Karpas-422 (cell line): Measurements from ENCODE around the gene STX1B. TPM values are rescaled to one million over a fixed set of nuclear protein-coding genes. Genes with fewer than 3 reads are reported as not detected.

Experiments used
- DNase-seq: peaks from one replicate; pipeline ENCODE4 v3.0.0-alpha.2; 2015
- H2AFZ ChIP-seq: fragments of 200-600 bp; sonication (generic); 2 replicates; pipeline ENCODE4 v1.6.1; 2014; ENCODE audit warnings: antibody characterized with exemption, low read length, mixed read lengths
- H3K27ac ChIP-seq: fragments of 200-600 bp; sonication (generic); 2 replicates; pipeline ENCODE4 v1.5.1; 2014; ENCODE audit warnings: mild to moderate bottlenecking, low read length, moderate library complexity
- H3K27me3 ChIP-seq: fragments of 200-600 bp; sonication (generic); 2 replicates; pipeline ENCODE4 v1.6.1; 2014; ENCODE audit warnings: low read length, mixed read lengths
- H3K36me3 ChIP-seq: fragments of 200-600 bp; sonication (generic); 2 replicates; pipeline ENCODE4 v1.6.1; 2014; ENCODE audit warnings: low read length, mixed read lengths; ENCODE audit not compliant: insufficient read depth
- H3K4me1 ChIP-seq: fragments of 200-600 bp; sonication (generic); 2 replicates; pipeline ENCODE4 v1.6.1; 2014; ENCODE audit warnings: mild to moderate bottlenecking, low read length, mixed read lengths
- H3K4me2 ChIP-seq: fragments of 200-600 bp; sonication (generic); 2 replicates; pipeline ENCODE4 v1.6.1; 2014; ENCODE audit warnings: low read length, low read depth, mild to moderate bottlenecking; ENCODE audit not compliant: poor library complexity, severe bottlenecking
- H3K4me3 ChIP-seq: fragments of 200-600 bp; sonication (generic); 2 replicates; pipeline ENCODE4 v1.5.1; 2014; ENCODE audit warnings: mild to moderate bottlenecking, antibody characterized with exemption, low read length, mixed read lengths
- H3K79me2 ChIP-seq: fragments of 200-600 bp; sonication (generic); 2 replicates; pipeline ENCODE4 v1.6.1; 2014; ENCODE audit warnings: mild to moderate bottlenecking, low read length, mixed read lengths
- H3K9ac ChIP-seq: fragments of 200-600 bp; sonication (generic); 2 replicates; pipeline ENCODE4 v1.6.0; 2014; ENCODE audit warnings: low read length
- H3K9me2 ChIP-seq: fragments of 200-600 bp; sonication (generic), shearing (Covaris generic); replicated peaks from 2 replicates; pipeline ENCODE4 v1.6.0; 2014; ENCODE audit warnings: mild to moderate bottlenecking, low read length, moderate library complexity; ENCODE audit not compliant: insufficient read depth
- H3K9me3 ChIP-seq: fragments of 300-700, 200-600 bp; sonication (generic); 2 replicates; pipeline ENCODE4 v1.6.1; 2014; ENCODE audit warnings: low read length, mixed read lengths
- H4K20me1 ChIP-seq: fragments of 200-600 bp; sonication (generic); 2 replicates; pipeline ENCODE4 v1.6.1; 2014; ENCODE audit warnings: mild to moderate bottlenecking, antibody characterized with exemption, low read length, low read depth; ENCODE audit not compliant: insufficient read depth
- total RNA-seq: library from RNA; depleted of rRNA; stranded (reverse); fragments of >200 nt; shearing (Covaris generic); gene quantifications from 2 replicates; pipeline ENCODE4 v1.2.3, GENCODE V29; 2014; ENCODE audit warnings: low replicate concordance

Gene STX1B
- total RNA-seq, 1 experiment from 2014 or later = 0.11 TPM

DNA sequence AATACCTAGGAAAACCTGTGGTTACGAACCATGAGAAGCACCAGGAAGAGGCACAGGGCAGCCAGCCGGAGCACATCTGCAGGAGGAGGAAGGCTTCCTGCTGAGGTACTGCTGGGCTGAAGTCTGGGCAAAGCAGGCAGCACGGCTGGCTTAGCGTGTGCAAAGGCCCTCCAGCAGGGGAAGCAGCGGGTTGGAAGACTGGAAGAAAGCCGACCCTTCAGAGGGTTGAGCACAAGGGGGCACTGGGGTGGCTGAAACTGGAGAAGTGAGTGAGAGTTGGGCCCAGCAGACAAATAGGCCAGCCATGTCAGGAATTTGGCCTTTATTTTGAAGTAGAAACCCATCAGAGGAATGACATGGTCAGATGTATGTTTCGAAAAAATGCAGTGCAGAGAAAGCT lies 37.6 kb downstream of the STX1B start:
- DNase-seq = no peak
- H3K4me1 ChIP-seq = no peaks in the 10 kb centered on the region
- no peak overlapping the region for H3K4me3 ChIP-seq
- H3K27ac ChIP-seq = no peak overlapping the region
- no peaks in the 10 kb centered on the region for H3K9me3 ChIP-seq
- H3K9ac ChIP-seq = no peak overlapping the region
- H3K9me2 ChIP-seq = no peaks in the 10 kb centered on the region
- no peak overlapping the region for H2AFZ ChIP-seq
- no peaks in the 10 kb centered on the region for H3K27me3 ChIP-seq
- no peaks in the 10 kb centered on the region for H4K20me1 ChIP-seq
- H3K79me2 ChIP-seq = no peaks in the 10 kb centered on the region
- peaks cover 23% of the 10 kb centered on the region for H3K36me3 ChIP-seq
- H3K4me2 ChIP-seq = no peak overlapping the region

DNA sequence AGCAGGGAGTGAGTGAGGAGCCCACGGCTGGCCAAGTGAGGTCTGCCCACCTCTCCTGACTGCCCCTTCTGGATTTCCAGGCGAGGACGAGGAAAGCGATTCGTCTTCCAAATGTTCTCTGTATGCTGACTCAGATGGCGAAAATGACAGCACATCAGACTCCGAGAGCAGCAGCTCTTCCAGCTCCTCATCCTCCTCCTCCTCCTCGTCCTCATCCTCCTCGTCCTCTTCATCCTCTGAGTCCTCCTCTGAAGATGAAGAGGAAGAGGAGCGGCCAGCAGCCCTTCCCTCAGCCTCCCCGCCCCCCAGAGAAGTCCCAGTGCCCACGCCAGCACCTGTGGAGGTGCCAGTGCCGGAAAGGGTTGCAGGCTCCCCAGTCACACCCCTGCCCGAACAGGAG lies 39.1 kb downstream of the STX1B start:
- no peak for DNase-seq
- Histone ChIP-seq H3K4me2 (no peak overlapping the region), H2AFZ (no peak overlapping the region), H3K27me3 (no peaks in the 10 kb centered on the region), H3K9me2 (no peaks in the 10 kb centered on the region), H3K36me3 (peaks cover 26% of the 10 kb centered on the region), H3K9me3 (no peaks in the 10 kb centered on the region), H3K27ac (no peak overlapping the region), H3K4me1 (no peaks in the 10 kb centered on the region), H3K4me3 (no peak overlapping the region), H3K79me2 (no peaks in the 10 kb centered on the region), H4K20me1 (no peaks in the 10 kb centered on the region), H3K9ac (no peak overlapping the region)

- H3K9me3 ChIP-seq = no peaks in the 10 kb centered on the region
- H3K9me2 ChIP-seq = no peaks in the 10 kb centered on the region
- H3K27ac ChIP-seq = no peak overlapping the region
- H3K4me2 ChIP-seq = no peak overlapping the region
- H3K4me3 ChIP-seq = no peak overlapping the region
- no peak overlapping the region for H2AFZ ChIP-seq
- peaks cover 37% of the 10 kb centered on the region for H3K36me3 ChIP-seq
- H3K9ac ChIP-seq = no peak overlapping the region
- H3K79me2 ChIP-seq = no peaks in the 10 kb centered on the region
- no peaks in the 10 kb centered on the region for H3K4me1 ChIP-seq
- no peak for DNase-seq
- H3K27me3 ChIP-seq = no peaks in the 10 kb centered on the region
- H4K20me1 ChIP-seq = no peaks in the 10 kb centered on the region
Observed at GRCh38 chr16:30969246-30969842, 41.1 kb downstream of the STX1B start.

DNA sequence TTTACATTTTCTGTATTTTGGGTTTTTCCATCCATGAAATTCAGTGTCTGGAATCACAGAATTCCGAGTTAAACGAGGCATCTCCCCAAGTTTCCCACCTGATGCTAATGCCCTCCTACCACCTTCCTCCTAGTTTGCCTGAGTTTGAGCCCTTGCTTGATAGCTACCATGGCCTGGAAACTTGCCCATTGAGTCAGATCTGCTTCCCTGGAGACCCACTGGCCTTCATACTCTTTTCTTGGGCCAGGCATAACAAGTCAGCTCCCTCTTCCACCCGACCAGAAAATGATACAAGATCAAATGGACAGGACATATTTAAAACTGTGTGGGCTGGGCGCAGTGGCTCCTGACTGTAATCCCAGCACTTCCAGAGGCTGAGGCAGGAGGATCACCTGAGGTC lies 42.6 kb downstream of the STX1B start:
- Histone ChIP-seq H2AFZ (no peak overlapping the region), H3K4me1 (no peaks in the 10 kb centered on the region), H3K4me2 (no peak overlapping the region), H3K27ac (no peak overlapping the region), H3K36me3 (peaks cover 42% of the 10 kb centered on the region), H3K4me3 (no peak overlapping the region), H3K9me3 (no peaks in the 10 kb centered on the region), H4K20me1 (no peaks in the 10 kb centered on the region), H3K79me2 (0 out of 2 replicates have a peak, but pooled peaks cover 3% of the 10 kb centered on the region), H3K9me2 (no peaks in the 10 kb centered on the region), H3K9ac (no peak overlapping the region), H3K27me3 (no peaks in the 10 kb centered on the region)
- DNase-seq = no peak

DNA sequence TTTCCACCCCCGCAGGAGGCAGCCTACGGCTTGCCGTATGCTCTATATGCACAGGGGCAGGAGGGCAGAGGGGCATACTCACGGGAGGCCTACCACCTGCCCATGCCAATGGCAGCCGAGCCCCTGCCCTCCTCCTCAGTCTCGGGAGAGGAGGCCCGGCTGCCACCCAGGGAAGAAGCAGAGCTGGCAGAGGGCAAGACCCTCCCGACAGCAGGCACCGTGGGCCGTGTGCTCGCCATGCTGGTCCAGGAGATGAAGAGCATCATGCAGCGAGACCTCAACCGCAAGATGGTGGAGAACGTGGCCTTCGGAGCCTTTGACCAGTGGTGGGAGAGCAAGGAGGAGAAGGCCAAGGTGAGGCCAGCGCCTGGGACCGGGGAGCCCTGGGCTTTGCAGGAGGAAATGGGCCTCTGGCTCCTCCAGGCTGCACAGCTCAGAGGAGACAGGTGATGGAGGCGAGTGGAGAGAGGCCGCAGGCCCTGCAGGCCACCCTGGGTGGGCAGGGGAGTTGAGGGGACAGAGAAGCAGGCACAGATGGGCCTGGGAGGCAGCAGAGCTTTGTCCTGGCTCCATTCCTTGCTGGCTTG lies 44.3 kb downstream of the STX1B start:
- Histone ChIP-seq H3K36me3 (peaks cover 48% of the 10 kb centered on the region), H3K9me2 (no peaks in the 10 kb centered on the region)

GRCh38 chr16:30965436-30965835 lies 45.0 kb downstream of the STX1B start:
- no peak for DNase-seq
- H3K27ac ChIP-seq = no peak overlapping the region
- no peaks in the 10 kb centered on the region for H4K20me1 ChIP-seq
- H3K4me3 ChIP-seq = no peak overlapping the region
- no peaks in the 10 kb centered on the region for H3K9me3 ChIP-seq
- H3K79me2 ChIP-seq = peaks cover 4% of the 10 kb centered on the region
- no peaks in the 10 kb centered on the region for H3K27me3 ChIP-seq
- H3K36me3 ChIP-seq = peaks cover 45% of the 10 kb centered on the region
- no peaks in the 10 kb centered on the region for H3K9me2 ChIP-seq
- no peaks in the 10 kb centered on the region for H3K4me1 ChIP-seq
- H3K4me2 ChIP-seq = no peak overlapping the region
- H2AFZ ChIP-seq = no peak overlapping the region
- H3K9ac ChIP-seq = no peak overlapping the region

More for the DNA sequence above, 44.3 kb downstream of the STX1B start:
- no peaks in the 10 kb centered on the region for H3K4me1 ChIP-seq
- H3K4me3 ChIP-seq = no peak overlapping the region
- DNase-seq = no peak
- no peak overlapping the region for H3K9ac ChIP-seq
- no peaks in the 10 kb centered on the region for H3K27me3 ChIP-seq
- H3K9me3 ChIP-seq = no peaks in the 10 kb centered on the region
- H3K4me2 ChIP-seq = no peak overlapping the region
- H3K27ac ChIP-seq = no peak overlapping the region
- no peak overlapping the region for H2AFZ ChIP-seq
- no peaks in the 10 kb centered on the region for H4K20me1 ChIP-seq
- peaks cover 3% of the 10 kb centered on the region; the same call in 1 of the 2 replicates for H3K79me2 ChIP-seq

DNA sequence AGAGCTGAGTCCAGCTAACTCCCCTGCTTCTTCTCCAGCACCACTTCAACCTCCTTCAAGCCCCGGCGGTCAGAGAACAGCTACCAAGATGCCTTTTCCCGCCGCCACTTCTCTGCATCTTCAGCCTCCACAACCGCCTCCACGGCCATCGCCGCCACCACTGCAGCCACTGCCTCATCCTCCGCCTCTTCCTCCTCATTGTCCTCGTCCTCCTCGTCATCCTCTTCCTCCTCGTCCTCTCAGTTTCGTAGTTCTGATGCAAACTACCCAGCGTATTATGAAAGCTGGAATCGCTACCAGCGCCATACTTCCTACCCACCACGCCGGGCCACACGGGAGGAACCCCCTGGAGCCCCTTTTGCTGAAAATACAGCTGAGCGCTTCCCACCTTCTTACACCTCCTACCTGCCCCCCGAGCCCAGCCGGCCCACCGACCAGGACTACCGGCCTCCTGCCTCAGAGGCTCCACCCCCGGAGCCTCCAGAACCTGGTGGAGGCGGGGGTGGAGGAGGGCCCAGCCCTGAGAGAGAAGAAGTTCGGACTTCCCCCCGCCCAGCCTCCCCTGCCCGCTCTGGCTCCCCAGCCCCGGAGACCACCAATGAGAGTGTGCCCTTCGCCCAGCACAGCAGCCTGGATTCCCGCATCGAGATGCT lies 45.7 kb downstream of the STX1B start:
- H3K4me2 ChIP-seq = no peak overlapping the region
- no peak overlapping the region for H2AFZ ChIP-seq
- no peaks in the 10 kb centered on the region for H3K4me1 ChIP-seq
- H3K9ac ChIP-seq = no peak overlapping the region
- H3K4me3 ChIP-seq = no peak overlapping the region
- H3K9me2 ChIP-seq = no peaks in the 10 kb centered on the region
- peaks cover 11% of the 10 kb centered on the region for H3K79me2 ChIP-seq
- peaks cover 4% of the 10 kb centered on the region; the same call in 1 of the 2 replicates for H4K20me1 ChIP-seq
- H3K36me3 ChIP-seq = peaks cover 52% of the 10 kb centered on the region
- no peak for DNase-seq
- no peaks in the 10 kb centered on the region for H3K27me3 ChIP-seq
- no peaks in the 10 kb centered on the region for H3K9me3 ChIP-seq
- H3K27ac ChIP-seq = no peak overlapping the region

- H2AFZ ChIP-seq = no peak overlapping the region
- peaks cover 4% of the 10 kb centered on the region; the same call in 1 of the 2 replicates for H4K20me1 ChIP-seq
- H3K9me3 ChIP-seq = no peaks in the 10 kb centered on the region
- peaks cover 6% of the 10 kb centered on the region for H3K4me1 ChIP-seq
- H3K4me2 ChIP-seq = no peak overlapping the region
- H3K9ac ChIP-seq = no peak overlapping the region
- H3K27me3 ChIP-seq = no peaks in the 10 kb centered on the region
- no peak overlapping the region for H3K4me3 ChIP-seq
- peaks cover 58% of the 10 kb centered on the region for H3K36me3 ChIP-seq
- no peaks in the 10 kb centered on the region for H3K9me2 ChIP-seq
- H3K79me2 ChIP-seq = peaks cover 18% of the 10 kb centered on the region
- H3K27ac ChIP-seq = no peak overlapping the region
- no peak for DNase-seq
Observed at GRCh38 chr16:30963925-30964511, 46.4 kb downstream of the STX1B start.
